T1000 (cell line): Measurements from ENCODE around the gene PPID.
"Not testable (repeated sequence)": the region's sequence is repeated elsewhere in the genome, so short reads cannot be mapped to it uniquely, and the experiment has no call there.

Experiments used
- DNase-seq: peaks from one replicate; lab custom pipeline; 2025; ENCODE audit warnings: mixed read lengths; lab: John Stamatoyannopoulos, UW

Gene PPID

GRCh38 chr4:158722917-158723793, at the start of gene PPID:
PPID (minus strand) TSS chr4:158723396; CDS start chr4:158723288, 108 bp downstream.
- peak; percentile 30 for DNase-seq

GRCh38 chr4:158771776-158772175, 48.6 kb upstream of the PPID start:
- no peak for DNase-seq

- no peak for DNase-seq
These were observed 47.5 kb upstream of the PPID start for GRCh38 chr4:158770671-158771070.

DNA sequence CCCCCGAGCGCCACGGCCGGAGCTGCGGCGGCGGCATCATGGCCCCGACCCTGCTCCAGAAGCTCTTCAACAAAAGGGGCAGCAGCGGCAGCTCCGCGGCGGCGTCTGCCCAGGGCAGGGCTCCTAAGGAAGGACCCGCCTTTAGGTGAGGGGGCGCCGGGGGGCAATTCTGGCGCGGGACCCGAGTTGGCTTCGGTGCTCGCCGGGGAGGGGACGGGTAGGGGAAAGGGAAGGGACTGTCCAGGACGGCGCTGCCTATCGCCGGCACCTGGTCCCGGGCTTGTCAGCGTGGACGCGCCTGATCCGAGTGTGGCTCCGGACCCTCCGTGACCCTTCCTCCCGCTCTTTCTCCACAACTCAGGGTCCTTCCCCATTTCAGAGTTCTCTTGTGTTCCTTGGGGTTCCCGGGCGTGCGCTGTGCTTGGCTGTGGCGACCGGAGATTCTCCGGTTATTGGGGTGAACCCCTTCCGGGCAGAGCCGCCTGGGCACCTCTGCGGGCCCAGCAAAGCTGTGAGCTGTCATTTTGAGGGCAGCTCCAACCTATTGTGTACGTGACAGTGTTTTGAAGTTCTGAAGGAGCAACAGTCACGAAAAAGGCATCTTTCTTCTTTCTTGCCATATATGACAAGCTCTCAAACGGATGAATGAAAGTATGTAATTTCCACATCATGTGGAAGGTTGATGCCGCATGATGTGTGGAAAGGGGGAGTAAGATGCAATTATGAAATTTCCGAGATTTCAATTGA, 46.2 kb upstream of the PPID start:
- DNase-seq = no peak

DNA sequence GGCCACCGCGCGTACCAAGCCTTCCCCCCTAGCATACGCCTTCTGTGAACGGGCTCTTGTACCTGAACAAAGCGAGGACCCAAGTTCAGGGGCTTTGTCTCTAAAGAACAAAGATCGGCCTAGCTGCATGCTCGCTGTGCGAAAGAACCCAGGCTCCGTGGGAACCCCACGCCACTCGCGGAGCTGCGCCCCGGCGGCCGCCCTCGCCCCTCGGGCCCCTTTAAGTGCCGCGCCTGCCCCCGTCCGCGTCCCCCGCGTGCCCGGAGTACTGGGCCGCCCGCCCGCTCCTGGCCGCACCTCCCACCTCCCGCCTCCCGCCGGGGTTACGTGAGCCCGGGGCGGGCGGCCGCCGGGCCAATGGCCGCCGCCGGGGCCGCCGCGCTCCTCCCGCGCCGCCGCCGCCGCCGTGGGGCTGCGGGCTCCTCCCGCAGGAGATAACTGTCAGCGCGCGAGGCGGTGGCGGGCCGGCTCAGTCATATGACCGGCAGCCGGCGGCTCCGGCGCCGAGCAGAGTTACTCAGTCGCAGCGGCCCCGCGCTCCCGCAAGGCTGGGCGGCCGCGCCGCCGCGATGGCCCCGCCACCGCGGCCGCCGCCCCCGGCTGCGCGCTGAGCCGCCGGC, 45.5 kb upstream of the PPID start, which contains the start of gene FNIP2:
Gene FNIP2, plus strand, starts transcription at position 472 of the 620 bp plus-strand sequence. CDS start 187 bp downstream, outside the sequence.
- DNase-seq = peak; percentile 42

GRCh38 chr4:158767451-158767850, 44.3 kb upstream of the PPID start:
- DNase-seq = no peak

DNA sequence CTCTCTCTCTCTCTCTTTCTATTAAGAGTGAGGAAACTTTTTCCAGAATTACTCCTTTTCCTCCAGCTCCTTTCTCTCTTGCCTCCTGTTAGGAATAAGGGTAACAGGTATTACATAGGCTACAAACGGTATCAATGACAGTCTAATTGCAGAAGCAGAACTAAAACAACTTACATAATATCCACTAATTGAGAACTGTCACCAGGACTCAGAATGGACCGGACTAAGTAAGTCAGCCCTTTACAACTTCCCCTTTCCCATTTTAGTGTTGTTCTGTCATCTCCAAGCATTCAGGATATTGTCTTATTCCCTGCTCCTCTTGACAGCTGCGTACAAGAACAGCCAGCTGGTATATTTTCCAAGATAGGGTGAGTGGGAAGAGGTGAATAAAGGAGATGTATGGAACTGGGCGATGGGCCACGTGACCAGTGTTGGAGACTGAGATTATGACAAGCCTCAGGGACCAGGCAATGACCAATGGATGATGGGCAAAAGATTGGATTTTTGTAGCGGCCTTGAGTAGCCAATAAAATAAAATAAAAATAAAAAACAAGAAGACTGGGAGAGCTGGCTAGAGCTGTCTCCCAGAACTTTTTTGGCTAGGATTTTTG, 43.3 kb upstream of the PPID start:
- DNase-seq = no peak

GRCh38 chr4:158763462-158763861, 40.3 kb upstream of the PPID start:
- no peak for DNase-seq

- no peak for DNase-seq
These were observed 39.4 kb upstream of the PPID start for GRCh38 chr4:158762553-158762952.

GRCh38 chr4:158760866-158761265, 37.7 kb upstream of the PPID start:
- no peak for DNase-seq

- not testable (repeated sequence) for DNase-seq
These were observed 36.3 kb upstream of the PPID start for GRCh38 chr4:158759539-158759938.

- DNase-seq = no peak
These were observed 35.5 kb upstream of the PPID start for GRCh38 chr4:158758703-158759102.

DNA sequence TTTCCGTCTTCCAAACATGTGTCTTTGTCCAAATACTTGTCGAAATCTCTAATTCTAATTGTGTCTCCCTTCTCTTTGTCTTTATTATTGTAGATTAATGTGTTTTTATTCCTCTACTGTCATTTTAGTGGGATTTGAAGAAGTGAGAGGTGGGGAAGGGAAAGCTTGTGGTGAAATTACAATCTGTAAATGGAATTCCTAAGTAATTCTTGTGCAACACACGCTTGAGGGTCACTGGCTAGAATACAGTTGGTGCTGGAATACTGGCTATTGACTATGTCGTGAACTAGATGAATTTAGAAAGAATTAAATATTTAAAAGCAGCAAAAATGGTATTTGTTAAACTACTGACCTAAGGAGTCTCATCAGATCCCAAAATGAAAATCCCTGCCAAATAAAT, 34.9 kb upstream of the PPID start:
- no peak for DNase-seq

- DNase-seq = no peak
These were observed 33.4 kb upstream of the PPID start for GRCh38 chr4:158756588-158756987.

DNA sequence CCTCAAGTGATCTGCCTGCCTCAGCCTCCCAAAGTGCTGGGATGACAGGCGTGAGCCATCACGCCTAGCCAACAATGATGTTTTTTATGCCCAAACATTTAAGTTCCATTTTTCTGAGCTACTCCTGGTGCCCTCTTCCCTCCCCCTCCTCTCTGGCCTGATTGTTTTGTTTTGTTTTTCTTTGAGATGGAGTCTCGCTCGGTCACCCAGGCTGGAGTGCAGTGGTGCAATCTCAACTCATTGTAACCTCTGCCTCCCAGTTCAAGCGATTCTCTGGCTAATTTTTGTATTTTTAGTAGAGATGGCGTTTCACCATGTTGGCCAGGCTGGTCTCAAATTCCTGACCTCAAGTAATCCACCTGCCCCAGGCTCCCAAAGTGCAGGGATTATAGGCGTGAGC, 32.6 kb upstream of the PPID start:
- not testable (repeated sequence) for DNase-seq

DNA sequence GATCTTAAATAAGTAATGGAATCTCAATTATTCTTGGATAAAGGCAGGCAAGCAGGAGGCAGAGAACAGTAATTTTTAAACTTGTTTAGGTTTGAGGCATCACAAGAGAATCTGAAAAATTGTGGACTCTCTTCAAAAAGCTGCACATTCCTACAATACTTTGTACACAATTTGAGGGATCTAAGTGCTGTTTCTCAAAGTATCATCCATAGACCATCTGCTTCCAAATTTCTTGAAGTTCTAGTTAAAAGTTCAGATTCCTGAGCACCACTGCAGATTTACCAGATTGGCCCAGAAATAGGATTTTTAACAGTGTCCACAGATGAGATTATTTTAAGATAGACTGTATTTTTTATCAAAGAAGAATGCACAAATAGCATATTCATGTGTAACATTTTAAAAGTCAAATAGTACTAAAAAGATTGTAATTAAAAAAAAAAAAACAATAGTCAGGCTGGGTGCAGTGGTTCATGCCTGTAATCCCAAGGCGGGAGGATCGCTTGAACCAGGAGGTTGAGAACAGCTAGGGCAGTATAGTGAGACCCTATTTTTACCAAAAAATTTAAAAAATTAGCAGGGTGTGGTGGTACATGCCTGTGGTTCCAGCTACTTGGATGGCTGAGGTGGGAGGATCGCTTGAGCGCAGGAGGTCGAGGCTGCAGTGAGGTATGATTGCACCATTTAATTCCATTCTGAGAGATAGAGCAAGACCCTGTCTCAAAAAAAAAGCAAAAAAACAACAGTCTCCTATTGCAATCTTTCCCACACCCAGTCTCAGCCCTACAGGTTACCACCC, 31.4 kb upstream of the PPID start:
- DNase-seq = no peak

GRCh38 chr4:158750379-158750778, 27.2 kb upstream of the PPID start:
- no peak for DNase-seq

DNA sequence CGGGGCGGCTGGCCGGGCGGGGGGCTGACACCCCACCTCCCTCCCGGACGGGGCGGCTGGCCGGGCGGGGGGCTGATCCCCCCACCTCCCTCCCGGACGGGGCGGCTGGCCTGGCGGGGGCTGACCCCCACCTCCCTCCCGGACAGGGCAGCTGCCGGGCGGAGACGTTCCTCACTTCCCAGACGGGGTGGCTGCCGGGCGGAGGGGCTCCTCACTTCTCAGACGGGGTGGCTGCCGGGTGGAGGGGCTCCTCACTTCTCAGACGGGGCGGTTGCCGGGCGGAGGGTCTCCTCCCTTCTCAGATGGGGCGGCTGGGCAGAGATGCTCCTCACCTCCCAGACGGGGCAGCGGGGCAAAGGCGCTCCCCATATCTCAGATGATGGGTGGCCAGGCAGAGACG, 23.3 kb upstream of the PPID start:
- not testable (repeated sequence) for DNase-seq

DNA sequence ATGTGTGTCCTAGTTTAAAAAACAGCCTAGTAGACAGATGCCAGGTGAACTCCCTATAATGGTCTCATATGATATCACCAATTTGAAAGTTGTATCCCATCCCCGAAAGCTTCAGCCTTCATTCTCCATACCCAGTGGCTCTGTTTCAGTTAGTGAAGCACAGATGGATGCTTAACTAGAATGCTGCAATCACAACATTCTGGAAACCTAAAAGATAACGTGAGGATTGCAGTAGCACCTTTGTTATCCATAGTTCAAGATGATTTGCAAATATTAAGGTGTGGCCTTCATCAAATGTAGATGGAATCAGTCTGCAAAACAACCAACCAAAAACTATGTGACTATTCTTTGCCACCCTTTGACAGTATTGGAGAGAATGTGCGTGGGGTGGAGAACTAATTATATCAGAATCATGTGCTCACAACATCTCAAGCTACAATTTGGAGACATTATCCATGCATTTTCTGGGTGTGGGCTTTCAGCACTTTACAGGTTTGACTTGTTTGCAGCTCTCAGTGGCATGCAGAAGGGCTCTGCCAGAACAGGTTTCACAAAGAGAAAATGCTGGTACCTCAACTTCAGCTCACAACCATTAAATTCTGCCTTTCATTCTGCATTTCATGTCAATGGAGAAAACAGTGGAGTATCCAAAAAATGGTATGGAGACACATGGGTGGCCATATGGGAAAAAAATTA, 18.3 kb upstream of the PPID start:
- DNase-seq = no peak

- DNase-seq = no peak
These were observed 16.4 kb upstream of the PPID start for GRCh38 chr4:158739600-158739999.

DNA sequence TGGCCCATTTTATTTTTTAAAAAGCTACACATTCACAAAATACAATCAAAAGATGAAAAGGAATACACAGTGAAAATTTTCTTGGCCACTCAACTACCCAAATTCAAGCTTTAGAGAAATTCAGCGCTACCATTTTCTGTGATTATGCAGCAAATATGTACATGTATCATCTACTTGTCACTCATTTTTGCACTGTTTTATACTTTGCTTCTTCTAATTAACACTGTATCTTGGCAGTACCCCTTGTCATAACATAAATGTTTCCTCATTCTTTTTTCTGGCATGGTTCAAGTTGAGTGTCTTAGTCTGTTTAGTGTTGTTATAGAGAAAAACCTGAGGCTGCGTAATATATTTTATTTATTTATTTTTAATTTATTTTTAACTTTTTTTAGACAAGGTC, 15.7 kb upstream of the PPID start:
- no peak for DNase-seq
